ENCODE data around the gene GFI1. TPM values are rescaled to one million over a fixed set of nuclear protein-coding genes. Genes with fewer than 3 reads are reported as not detected.

GFI1 gene
- total and polyA plus RNA-seq, 2 of the 13 experiments (the other 11 are each of a cell fraction or from before 2014, with no cell fraction given): 10.3 to 10.5 TPM

DNA sequence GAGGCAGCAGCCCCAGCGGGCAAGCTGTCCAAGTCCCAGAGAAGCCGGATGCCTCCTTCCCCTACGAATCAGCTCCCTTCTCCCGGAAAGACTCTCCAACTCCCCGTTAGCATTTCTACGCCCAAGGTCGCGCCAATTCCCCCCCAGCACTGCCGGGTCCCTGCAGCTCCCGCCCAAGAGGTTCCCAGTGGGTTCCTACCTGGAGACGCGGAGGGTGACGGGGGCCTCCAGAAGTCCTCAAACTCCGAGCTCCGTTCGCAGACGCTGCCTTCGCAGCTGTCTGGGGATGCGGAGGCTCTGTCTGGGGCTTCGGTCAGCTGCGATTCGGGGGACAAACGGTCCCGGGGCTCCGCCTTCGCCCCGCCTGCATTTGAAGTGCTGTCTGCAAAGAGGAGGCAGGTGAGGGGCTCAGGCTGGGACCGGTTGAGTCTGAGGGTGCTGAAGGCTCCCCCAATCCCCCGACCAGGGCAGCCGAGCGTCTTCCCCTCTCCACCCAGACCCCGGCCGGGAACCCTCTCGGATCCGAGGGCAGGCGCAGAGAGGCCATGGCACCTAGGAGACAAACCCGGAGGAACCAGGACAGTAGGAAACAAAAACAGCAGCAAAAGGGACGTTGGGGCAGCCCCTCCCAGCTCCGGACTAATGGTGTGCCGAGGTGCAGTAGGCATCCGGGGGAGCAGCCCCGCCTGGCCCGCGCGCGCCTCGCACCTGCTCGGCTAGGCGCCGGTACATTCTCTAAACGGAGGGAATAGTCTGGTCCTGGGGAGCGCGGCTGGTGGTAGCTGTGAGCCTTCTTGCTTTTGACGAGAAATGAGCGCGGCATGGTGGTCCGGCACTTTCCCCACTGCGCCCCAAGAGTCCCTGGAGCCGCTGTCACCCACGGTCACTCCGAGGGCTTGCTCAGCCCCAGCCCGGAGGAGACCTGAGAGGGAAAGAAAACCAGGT lies 3.8 kb downstream of the GFI1 start:
- Histone ChIP-seq H3K4me1 (ENCODE audit: insufficient read depth, low read length) (peaks cover 24% of the 10 kb centered on the region), H3K27me3 (ENCODE audit: control insufficient read depth in 1 of 2, insufficient read depth in 2 of 2, low read length in 2 of 2) (no peaks in the 10 kb centered on the region; a peak in 2 of 5 replicates), H4K20me1 (ENCODE audit: insufficient read depth, low read length) (no peaks in the 10 kb centered on the region), H3K9ac (ENCODE audit: insufficient read depth, low read depth, low read length) (no peak overlapping the region), H2AFZ (ENCODE audit: low read length) (no peak overlapping the region), H3K4me3 (replicated peaks in 1 of 3; ENCODE audit: insufficient read depth in 1 of 3, low read depth in 2 of 3, low read length in 3 of 3) (peak overlapping the region in 2 of 3 experiments; percentile 5 to 87; a peak in 2 of 6 replicates), H3K4me2 (ENCODE audit: low read depth, low read length) (peak overlapping the region; percentile 87; the same call in 1 of the 2 replicates), H3K79me2 (ENCODE audit: insufficient read depth, low read length) (no peaks in the 10 kb centered on the region), H3K9me3 (ENCODE audit: low read length) (no peaks in the 10 kb centered on the region), H3K27ac (ENCODE audit: extremely low read length, insufficient read depth, low read length) (no peak overlapping the region), H3K36me3 (replicated peaks in 1 of 2; ENCODE audit: control insufficient read depth in 1 of 2, insufficient read depth in 2 of 2, low read length in 2 of 2) (peaks cover 2 to 8% of the 10 kb centered on the region in 2 experiments; a peak in 4 of 5 replicates)
- BruUV-seq (replicated peaks): no TSS peak
- TF ChIP-seq ZNF761 (CRISPR knock-in tag; conservative IDR thresholded peaks at IDR 0.05) (no peak), RFX5 (IDR thresholded peaks at IDR 0.05; ENCODE audit: low read depth, low read length) (no peak), PHF8 (CRISPR knock-in tag; IDR thresholded peaks at IDR 0.05) (no peak), FOXC1 (CRISPR knock-in tag; IDR thresholded peaks at IDR 0.05; ENCODE audit: borderline replicate concordance) (no peak), HES4 (CRISPR knock-in tag; IDR thresholded peaks at IDR 0.05; ENCODE audit: borderline replicate concordance) (no peak), NFRKB (IDR thresholded peaks at IDR 0.05) (no peak), ZNF460 (CRISPR knock-in tag; IDR thresholded peaks at IDR 0.05; ENCODE audit: borderline replicate concordance) (no peak)
- TF ChIP-seq, protein P1, sequence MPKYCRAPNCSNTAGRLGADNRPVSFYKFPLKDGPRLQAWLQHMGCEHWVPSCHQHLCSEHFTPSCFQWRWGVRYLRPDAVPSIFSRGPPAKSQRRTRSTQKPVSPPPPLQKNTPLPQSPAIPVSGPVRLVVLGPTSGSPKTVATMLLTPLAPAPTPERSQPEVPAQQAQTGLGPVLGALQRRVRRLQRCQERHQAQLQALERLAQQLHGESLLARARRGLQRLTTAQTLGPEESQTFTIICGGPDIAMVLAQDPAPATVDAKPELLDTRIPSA (CRISPR knock-in tag; IDR thresholded peaks at IDR 0.05; ENCODE audit: borderline replicate concordance): no peak
- TF ChIP-seq, protein P2, sequence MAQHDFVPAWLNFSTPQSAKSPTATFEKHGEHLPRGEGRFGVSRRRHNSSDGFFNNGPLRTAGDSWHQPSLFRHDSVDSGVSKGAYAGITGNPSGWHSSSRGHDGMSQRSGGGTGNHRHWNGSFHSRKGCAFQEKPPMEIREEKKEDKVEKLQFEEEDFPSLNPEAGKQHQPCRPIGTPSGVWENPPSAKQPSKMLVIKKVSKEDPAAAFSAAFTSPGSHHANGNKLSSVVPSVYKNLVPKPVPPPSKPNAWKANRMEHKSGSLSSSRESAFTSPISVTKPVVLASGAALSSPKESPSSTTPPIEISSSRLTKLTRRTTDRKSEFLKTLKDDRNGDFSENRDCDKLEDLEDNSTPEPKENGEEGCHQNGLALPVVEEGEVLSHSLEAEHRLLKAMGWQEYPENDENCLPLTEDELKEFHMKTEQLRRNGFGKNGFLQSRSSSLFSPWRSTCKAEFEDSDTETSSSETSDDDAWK (CRISPR knock-in tag; IDR thresholded peaks at IDR 0.05): no peak
- TF ChIP-seq, protein P3, sequence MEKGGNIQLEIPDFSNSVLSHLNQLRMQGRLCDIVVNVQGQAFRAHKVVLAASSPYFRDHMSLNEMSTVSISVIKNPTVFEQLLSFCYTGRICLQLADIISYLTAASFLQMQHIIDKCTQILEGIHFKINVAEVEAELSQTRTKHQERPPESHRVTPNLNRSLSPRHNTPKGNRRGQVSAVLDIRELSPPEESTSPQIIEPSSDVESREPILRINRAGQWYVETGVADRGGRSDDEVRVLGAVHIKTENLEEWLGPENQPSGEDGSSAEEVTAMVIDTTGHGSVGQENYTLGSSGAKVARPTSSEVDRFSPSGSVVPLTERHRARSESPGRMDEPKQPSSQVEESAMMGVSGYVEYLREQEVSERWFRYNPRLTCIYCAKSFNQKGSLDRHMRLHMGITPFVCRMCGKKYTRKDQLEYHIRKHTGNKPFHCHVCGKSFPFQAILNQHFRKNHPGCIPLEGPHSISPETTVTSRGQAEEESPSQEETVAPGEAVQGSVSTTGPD (CRISPR knock-in tag; IDR thresholded peaks at IDR 0.05): no peak
- TF ChIP-seq, protein P4, sequence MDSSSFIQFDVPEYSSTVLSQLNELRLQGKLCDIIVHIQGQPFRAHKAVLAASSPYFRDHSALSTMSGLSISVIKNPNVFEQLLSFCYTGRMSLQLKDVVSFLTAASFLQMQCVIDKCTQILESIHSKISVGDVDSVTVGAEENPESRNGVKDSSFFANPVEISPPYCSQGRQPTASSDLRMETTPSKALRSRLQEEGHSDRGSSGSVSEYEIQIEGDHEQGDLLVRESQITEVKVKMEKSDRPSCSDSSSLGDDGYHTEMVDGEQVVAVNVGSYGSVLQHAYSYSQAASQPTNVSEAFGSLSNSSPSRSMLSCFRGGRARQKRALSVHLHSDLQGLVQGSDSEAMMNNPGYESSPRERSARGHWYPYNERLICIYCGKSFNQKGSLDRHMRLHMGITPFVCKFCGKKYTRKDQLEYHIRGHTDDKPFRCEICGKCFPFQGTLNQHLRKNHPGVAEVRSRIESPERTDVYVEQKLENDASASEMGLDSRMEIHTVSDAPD (CRISPR knock-in tag; IDR thresholded peaks at IDR 0.05): no peak
- ChIA-PET CTCF (ENCODE audit: low intra/inter-chr PET ratio, low total read pairs) (no interaction called here), POLR2A (interaction anchor here (0.7 kb wide), 1 partner anchor 1002 kb away, joined by 3 read pairs; no protein-coding TSS in a partner anchor)
- FAIRE-seq (no peak), DNase-seq (ENCODE audit: low spot score) (no peak), ATAC-seq (no peak)
- 94% methylated on average over 43 of the region's 62 CpGs for WGBS (ENCODE audit: low lambda C conversion rate)
- intact Hi-C loops (cut with micrococcal nuclease; ENCODE audit: unreplicated experiment): no loop called here
- in situ Hi-C loops (cut with HindIII; ENCODE audit: extremely low pct_ligation_motif_present, low pct_unique_long_range_greater_than_20kb): loop anchor here (5.0 kb wide), 1 partner anchor 114 kb away; no protein-coding TSS in a partner anchor

All from HepG2 (cell line).